Activated CD8-positive, alpha-beta T cell treated with anti-CD3 and anti-CD28 coated beads, Interleukin-2, amount 10 ng/mL, durations not matched to agents 7 days and 5 days (primary cell): ENCODE data around the gene PSORS1C1. TPM values are rescaled to one million over a fixed set of nuclear protein-coding genes. Genes with fewer than 3 reads are reported as not detected.

Experiments
- ATAC-seq: fragments of 150-1000 bp; cut with Tn5 transposase; one replicate; pipeline ENCODE4 v1.10.0; 2021; ENCODE audit warnings: moderate library complexity
- CTCF ChIA-PET: fragments of 350-600 bp; sonication (Branson Sonifier 250); formaldehyde crosslinking; loops from one replicate; lab custom pipeline; 2021; ENCODE audit warnings: antibody characterized with exemption; lab: Charles Lee
- POLR2A ChIA-PET: fragments of 350-600 bp; sonication (Branson Sonifier 250); formaldehyde crosslinking; loops from one replicate; lab custom pipeline; 2021; ENCODE audit warnings: antibody characterized with exemption; lab: Charles Lee
- DNase-seq: peaks from one replicate; pipeline ENCODE4 v3.0.0-alpha.2; 2020
- H3K27ac Mint-ChIP-seq: one replicate; pipeline ENCODE4 v1.8.0; 2021; ENCODE audit warnings: mild to moderate bottlenecking, mixed read lengths
- H3K27me3 Mint-ChIP-seq: one replicate; pipeline ENCODE4 v1.8.0; 2021; ENCODE audit warnings: low read depth, mixed read lengths
- H3K36me3 Mint-ChIP-seq: one replicate; pipeline ENCODE4 v1.8.0; 2021; ENCODE audit warnings: low read depth, mixed read lengths
- H3K4me1 Mint-ChIP-seq: one replicate; pipeline ENCODE4 v1.8.0; 2021; ENCODE audit warnings: low read depth, mixed read lengths
- H3K4me3 Mint-ChIP-seq: one replicate; pipeline ENCODE4 v1.8.0; 2021; ENCODE audit warnings: mild to moderate bottlenecking, mixed read lengths
- H3K9me3 Mint-ChIP-seq: one replicate; pipeline ENCODE4 v1.8.0; 2022; ENCODE audit warnings: mixed read lengths; ENCODE audit not compliant: insufficient read depth
- total RNA-seq, 2 experiments: library from RNA; stranded (reverse); gene quantifications; one replicate each; pipeline ENCODE4 v1.2.3, GENCODE V29; 2021

PSORS1C1 gene
- total RNA-seq, 2 experiments from 2014 or later, result not detected

GRCh38 chr6:31116661-31117385 lies 2.2 kb downstream of the PSORS1C1 start:
- Mint-ChIP-seq H3K9me3 (no peaks in the 10 kb centered on the region), H3K36me3 (no peaks in the 10 kb centered on the region), H3K4me1 (no peaks in the 10 kb centered on the region), H3K27ac (no peak overlapping the region), H3K4me3 (no peak overlapping the region), H3K27me3 (peaks cover 8% of the 10 kb centered on the region)
- no peak for DNase-seq
- ATAC-seq, result no peak
- POLR2A ChIA-PET, result no interaction called here
- CTCF ChIA-PET, result interaction anchor here (1.7 kb wide), 1 partner anchor 29 kb away, joined by 6 read pairs; no protein-coding TSS in a partner anchor

DNA sequence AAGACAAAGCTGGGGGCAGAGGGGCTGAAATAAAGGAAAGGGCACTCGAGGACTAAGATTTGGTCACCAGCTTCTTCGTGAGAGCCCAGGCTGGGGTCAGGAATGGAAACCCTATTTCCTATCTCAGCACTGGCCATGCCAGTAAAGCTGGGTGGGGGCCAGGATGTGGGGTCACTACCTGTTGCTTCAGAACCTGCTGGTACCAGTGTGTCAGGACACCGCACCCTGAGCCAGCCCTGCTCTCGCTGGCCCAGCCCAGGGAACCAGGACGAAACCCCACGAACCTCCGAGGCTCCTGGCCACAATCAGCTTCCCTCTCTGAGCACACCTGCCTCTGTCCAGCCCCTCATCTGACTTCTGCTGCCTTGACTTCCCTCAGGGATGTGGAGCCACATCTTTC lies 3.6 kb downstream of the PSORS1C1 start:
- H3K27ac Mint-ChIP-seq, result no peak overlapping the region
- H3K4me3 Mint-ChIP-seq, result no peak overlapping the region
- peaks cover 8% of the 10 kb centered on the region for H3K27me3 Mint-ChIP-seq
- no peaks in the 10 kb centered on the region for H3K9me3 Mint-ChIP-seq
- POLR2A ChIA-PET, result interaction anchor here (0.6 kb wide), 1 partner anchor 28 kb away, joined by 3 read pairs; no protein-coding TSS in a partner anchor
- DNase-seq (no peak), ATAC-seq (no peak)
- H3K4me1 Mint-ChIP-seq, result no peaks in the 10 kb centered on the region
- CTCF ChIA-PET, result interaction anchor here (0.5 to 2.3 kb wide), 3 partner anchors 12 to 39 kb away, joined by 3 to 8 read pairs (median 4); no protein-coding TSS in a partner anchor
- no peaks in the 10 kb centered on the region for H3K36me3 Mint-ChIP-seq

- no peak within 1 kb of the TSS for H3K4me3 Mint-ChIP-seq
- ChIA-PET CTCF (interaction anchor here (1.3 to 2.3 kb wide), 2 partner anchors 9 to 33 kb away, joined by 3 to 8 read pairs; no protein-coding TSS in a partner anchor), POLR2A (no interaction called here)
- no peaks in the 10 kb centered on the region for H3K9me3 Mint-ChIP-seq
- ATAC-seq (no peak), DNase-seq (no peak)
- no peaks in the 10 kb centered on the region for H3K36me3 Mint-ChIP-seq
- no peak within 1 kb of the TSS for H3K27ac Mint-ChIP-seq
- peaks cover 3% of the 10 kb centered on the region for H3K27me3 Mint-ChIP-seq
- H3K4me1 Mint-ChIP-seq, result no peaks in the 10 kb centered on the region
These were observed 5.7 kb downstream of the PSORS1C1 start, which contains the start of gene CDSN for GRCh38 chr6:31120151-31120915. Gene CDSN, minus strand, starts transcription at chr6:31120446. Its CDS starts 27 bp downstream, at chr6:31120419.

- ChIA-PET POLR2A (no interaction called here), CTCF (interaction anchor here (1.0 to 1.3 kb wide), 3 partner anchors 8 to 34 kb away, joined by 3 read pairs; no protein-coding TSS in a partner anchor)
- ATAC-seq (no peak), DNase-seq (no peak)
- Mint-ChIP-seq H3K9me3 (no peaks in the 10 kb centered on the region), H3K27ac (no peak overlapping the region), H3K27me3 (peaks cover 4% of the 10 kb centered on the region), H3K4me1 (no peaks in the 10 kb centered on the region), H3K36me3 (no peaks in the 10 kb centered on the region), H3K4me3 (no peak overlapping the region)
These were observed 6.7 kb downstream of the PSORS1C1 start for GRCh38 chr6:31121131-31121790.

GRCh38 chr6:31122791-31123706 lies 8.4 kb downstream of the PSORS1C1 start:
- peak; percentile 28 for ATAC-seq
- no peak overlapping the region for H3K4me3 Mint-ChIP-seq
- DNase-seq, result no peak
- peaks cover 4% of the 10 kb centered on the region for H3K27me3 Mint-ChIP-seq
- ChIA-PET POLR2A (no interaction called here), CTCF (interaction anchor here (1.2 kb wide), 1 partner anchor 9 kb away, joined by 3 read pairs; no protein-coding TSS in a partner anchor)
- H3K9me3 Mint-ChIP-seq, result no peaks in the 10 kb centered on the region
- H3K4me1 Mint-ChIP-seq, result no peaks in the 10 kb centered on the region
- H3K36me3 Mint-ChIP-seq, result no peaks in the 10 kb centered on the region
- H3K27ac Mint-ChIP-seq, result no peak overlapping the region

DNA sequence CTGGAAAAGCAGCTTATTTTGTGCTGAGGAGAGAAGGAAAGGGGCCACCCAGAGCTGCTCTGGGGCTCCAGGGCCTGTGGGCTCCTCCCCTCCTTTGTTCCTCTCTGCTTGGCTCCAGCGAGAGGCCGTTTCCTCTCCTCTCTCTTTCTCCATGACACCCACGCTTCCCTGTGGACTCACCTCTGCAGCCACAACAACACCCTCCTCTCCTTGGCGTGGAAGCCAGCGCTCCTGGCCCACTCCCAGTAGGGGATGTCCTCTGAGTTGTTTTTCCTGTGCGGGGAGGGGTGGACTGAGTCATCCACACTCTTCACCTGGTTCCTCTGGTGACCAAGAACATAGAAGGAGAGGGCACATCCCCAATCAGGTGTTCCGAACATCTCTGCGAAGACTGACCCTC lies 10.6 kb downstream of the PSORS1C1 start:
- ChIA-PET CTCF (no interaction called here), POLR2A (no interaction called here)

GRCh38 chr6:31125586-31126363 lies 11.2 kb downstream of the PSORS1C1 start:
- H3K36me3 Mint-ChIP-seq, result no peaks in the 10 kb centered on the region
- no peak overlapping the region for H3K27ac Mint-ChIP-seq
- ATAC-seq (no peak), DNase-seq (no peak)
- no peak overlapping the region for H3K4me3 Mint-ChIP-seq
- H3K9me3 Mint-ChIP-seq, result no peaks in the 10 kb centered on the region
- peaks cover 9% of the 10 kb centered on the region for H3K27me3 Mint-ChIP-seq
- no peaks in the 10 kb centered on the region for H3K4me1 Mint-ChIP-seq
- CTCF ChIA-PET, result interaction anchor here (1.1 to 2.1 kb wide), 2 partner anchors 46 to 67 kb away, joined by 3 to 5 read pairs; no protein-coding TSS in a partner anchor
- POLR2A ChIA-PET, result no interaction called here

More for the DNA sequence above, 10.6 kb downstream of the PSORS1C1 start:
- H3K4me3 Mint-ChIP-seq, result no peak overlapping the region
- DNase-seq (no peak), ATAC-seq (no peak)
- no peaks in the 10 kb centered on the region for H3K36me3 Mint-ChIP-seq
- H3K27me3 Mint-ChIP-seq, result peaks cover 9% of the 10 kb centered on the region
- no peak overlapping the region for H3K27ac Mint-ChIP-seq
- no peaks in the 10 kb centered on the region for H3K9me3 Mint-ChIP-seq
- H3K4me1 Mint-ChIP-seq, result no peaks in the 10 kb centered on the region

DNA sequence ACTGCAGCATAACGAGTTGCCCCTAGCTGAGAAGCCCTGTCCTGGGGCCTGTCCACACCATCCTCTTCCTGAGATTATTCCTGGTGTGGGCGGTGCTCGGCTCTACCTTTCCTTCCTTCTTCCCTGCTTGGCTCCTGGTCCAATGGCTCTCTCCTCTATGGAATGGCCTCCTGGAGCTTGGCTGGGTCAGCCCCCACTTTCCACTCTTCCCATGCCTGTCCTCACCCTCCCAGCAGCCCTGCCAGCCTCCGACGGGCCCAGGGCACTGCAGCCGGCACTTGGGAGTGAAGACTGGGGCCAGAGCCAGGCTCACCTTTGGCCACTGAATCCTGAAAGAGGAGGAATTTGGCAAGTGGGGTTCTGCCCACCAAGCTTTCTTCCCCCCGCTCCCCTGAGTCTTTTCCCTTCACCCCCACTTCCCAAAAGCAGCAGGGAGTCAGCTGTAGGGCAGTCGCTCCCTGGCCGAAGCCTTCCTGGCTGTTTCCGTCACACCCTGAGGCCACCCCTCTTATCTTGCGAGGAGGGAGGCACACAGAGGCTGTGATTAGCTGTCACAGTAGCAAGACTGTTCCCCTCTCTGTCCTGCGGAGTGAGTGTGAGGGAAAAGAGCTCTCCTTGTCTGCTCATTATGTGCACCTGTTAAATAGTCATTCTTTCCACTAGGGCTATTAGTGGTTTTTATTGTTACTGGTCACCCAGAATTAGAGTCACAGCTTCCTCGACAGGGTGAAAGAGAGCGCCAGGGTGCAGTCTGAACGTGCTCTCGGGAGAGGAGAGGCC lies 12.0 kb downstream of the PSORS1C1 start:
- Mint-ChIP-seq H3K27me3 (peaks cover 10% of the 10 kb centered on the region), H3K27ac (no peak overlapping the region), H3K36me3 (no peaks in the 10 kb centered on the region), H3K4me1 (no peaks in the 10 kb centered on the region), H3K4me3 (no peak overlapping the region), H3K9me3 (no peaks in the 10 kb centered on the region)
- CTCF ChIA-PET, result interaction anchor here (1.0 to 2.1 kb wide), 6 partner anchors 11 to 336 kb away, joined by 3 to 6 read pairs (median 4); partner anchors contain the start of gene VARS2
- DNase-seq (no peak), ATAC-seq (no peak)
- POLR2A ChIA-PET, result no interaction called here

- Mint-ChIP-seq H3K9me3 (no peaks in the 10 kb centered on the region), H3K36me3 (no peaks in the 10 kb centered on the region), H3K4me1 (no peaks in the 10 kb centered on the region), H3K27me3 (peaks cover 12% of the 10 kb centered on the region), H3K27ac (no peak overlapping the region), H3K4me3 (no peak overlapping the region)
- CTCF ChIA-PET, result interaction anchor here (0.6 to 3.3 kb wide), 18 partner anchors 9 to 314 kb away, joined by 3 to 22 read pairs (median 4); partner anchors contain the start of genes TCF19 and VARS2
- POLR2A ChIA-PET, result no interaction called here
- ATAC-seq (peak; percentile 68), DNase-seq (peak; percentile 82)
These were observed 13.6 kb downstream of the PSORS1C1 start for GRCh38 chr6:31128093-31128676.
